OCI-LY7 (cell line): ENCODE data around the gene OR14K1. TPM values are rescaled to one million over a fixed set of nuclear protein-coding genes. Genes with fewer than 3 reads are reported as not detected.
"Not testable (repeated sequence)": the region's sequence is repeated elsewhere in the genome, so short reads cannot be mapped to it uniquely, and the experiment has no call there.

ENCODE experiments used
- BruUV-seq: library from RNA; stranded (reverse); fragments of 400-500 nt; replicated peaks from 2 replicates; lab custom pipeline; 2021; lab: Mats Ljungman, UMichigan
- CTCF ChIA-PET: fragments of 300-600 bp; sonication (Branson Sonifier 250); formaldehyde crosslinking; loops from one replicate; lab custom pipeline; 2022; ENCODE audit warnings: antibody characterized with exemption; ENCODE audit not compliant: unreplicated experiment; lab: Charles Lee
- POLR2A ChIA-PET: fragments of 300-600 bp; sonication (Branson Sonifier 250); formaldehyde crosslinking; loops from one replicate; lab custom pipeline; 2022; ENCODE audit warnings: antibody characterized with exemption; lab: Charles Lee
- DNase-seq: peaks from one replicate; pipeline ENCODE4 v3.0.0-alpha.2; 2015; ENCODE audit warnings: low spot score
- H2AFZ ChIP-seq: fragments of 200-600 bp; sonication (generic), shearing (Covaris generic); 2 replicates; pipeline ENCODE4 v1.6.1; 2014; ENCODE audit warnings: mild to moderate bottlenecking, antibody characterized with exemption, low read length, moderate library complexity
- H3K27ac ChIP-seq: fragments of 200-600 bp; sonication (generic); 2 replicates; pipeline ENCODE4 v1.5.1; 2014; ENCODE audit warnings: mixed run types, low read depth, mild to moderate bottlenecking, moderate library complexity, low read length, inconsistent platforms; ENCODE audit not compliant: poor library complexity, severe bottlenecking
- H3K36me3 ChIP-seq: fragments of 200-600 bp; sonication (generic); 2 replicates; pipeline ENCODE4 v1.6.1; 2014; ENCODE audit warnings: mild to moderate bottlenecking, antibody characterized with exemption, low read length, moderate library complexity, mixed read lengths; ENCODE audit not compliant: insufficient read depth
- H3K4me1 ChIP-seq: fragments of 200-600 bp; sonication (generic); 2 replicates; pipeline ENCODE4 v1.5.1; 2014; ENCODE audit warnings: mild to moderate bottlenecking, low read length; ENCODE audit not compliant: insufficient read depth, poor library complexity, severe bottlenecking
- H3K4me2 ChIP-seq: fragments of 200-600 bp; sonication (generic); 2 replicates; pipeline ENCODE4 v1.6.1; 2014; ENCODE audit warnings: mild to moderate bottlenecking, low read length
- H3K4me3 ChIP-seq: fragments of 200-600 bp; sonication (generic); 2 replicates; pipeline ENCODE4 v1.5.1; 2014; ENCODE audit warnings: mild to moderate bottlenecking, low read depth, low read length; ENCODE audit not compliant: poor library complexity, severe bottlenecking
- H3K79me2 ChIP-seq: fragments of 200-600 bp; sonication (generic); 2 replicates; pipeline ENCODE4 v1.6.1; 2016; ENCODE audit warnings: low read depth, mild to moderate bottlenecking, low read length, moderate library complexity, mixed read lengths; ENCODE audit not compliant: insufficient read depth
- H3K9me2 ChIP-seq: fragments of 200-600 bp; sonication (generic); 2 replicates; pipeline ENCODE4 v1.6.1; 2016; ENCODE audit warnings: mild to moderate bottlenecking, low read length, mixed read lengths; ENCODE audit not compliant: insufficient read depth
- H3K9me3 ChIP-seq: fragments of 200-600 bp; sonication (generic); 2 replicates; pipeline ENCODE4 v1.6.1; 2014; ENCODE audit warnings: mild to moderate bottlenecking, mixed run types, low read length, mixed read lengths
- H4K20me1 ChIP-seq: fragments of 200-600 bp; sonication (generic); 2 replicates; pipeline ENCODE4 v1.6.1; 2014; ENCODE audit warnings: mild to moderate bottlenecking, antibody characterized with exemption, low read length, moderate library complexity, mixed read lengths; ENCODE audit not compliant: insufficient read depth
- CTCF ChIP-seq: fragments of 200-600 bp; sonication (generic); conservative IDR thresholded peaks from 2 replicates; pipeline ENCODE4 v1.5.1; 2014; ENCODE audit warnings: mild to moderate bottlenecking, antibody characterized with exemption, low read length, moderate library complexity, mixed read lengths
- EZH2phosphoT487 ChIP-seq: fragments of 200-600 bp; sonication (generic); IDR thresholded peaks from 2 replicates; pipeline ENCODE4 v1.6.1; 2018; ENCODE audit warnings: low read depth, borderline replicate concordance, mild to moderate bottlenecking, mixed run types, antibody characterized with exemption, low read length, moderate library complexity, mixed read lengths
- intact Hi-C: fragments of 100-400 bp; cut with micrococcal nuclease; formaldehyde crosslinking; loops from one replicate; pipeline ENCODE4 v1.10.0; 2022; ENCODE audit not compliant: unreplicated experiment
- total RNA-seq, 2 experiments: library from RNA; depleted of rRNA in 1 of 2; stranded (reverse); fragments of >200 nt in 1 of 2; shearing (Covaris generic) in 1 of 2; gene quantifications; 2 replicates each; pipeline ENCODE4 v1.2.3, GENCODE V29; 2014 to 2022

Gene OR14K1
- total RNA-seq, 2 experiments from 2014 or later, result not detected

DNA sequence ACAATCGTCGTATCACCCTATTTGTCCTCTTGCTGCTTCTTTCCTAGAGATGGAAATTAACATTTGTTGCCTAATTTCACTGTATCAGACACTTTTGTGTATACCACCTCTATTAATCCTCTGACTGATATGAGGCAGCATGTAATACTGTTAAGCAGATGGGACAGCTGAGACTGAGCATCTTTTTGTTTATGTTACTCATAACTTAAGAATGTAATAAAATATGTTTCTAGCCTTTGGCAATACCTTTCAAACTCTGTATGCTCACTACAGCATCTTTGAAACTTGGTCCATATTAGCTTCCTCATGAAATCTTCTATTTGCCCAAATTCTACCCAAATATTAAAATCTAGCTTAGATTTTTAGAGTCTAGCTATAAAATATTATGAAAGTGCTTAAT lies 2.3 kb downstream of the OR14K1 start:
- no peaks in the 10 kb centered on the region for H3K36me3 ChIP-seq
- TF ChIP-seq CTCF (no peak), EZH2phosphoT487 (no peak)
- H2AFZ ChIP-seq, result no peak overlapping the region
- H3K4me1 ChIP-seq, result no peaks in the 10 kb centered on the region
- ChIA-PET CTCF (no interaction called here), POLR2A (interaction anchor here (0.8 kb wide), 1 partner anchor 12 kb away, joined by 4 read pairs; no protein-coding TSS in a partner anchor)
- no peaks in the 10 kb centered on the region for H3K79me2 ChIP-seq
- H3K4me3 ChIP-seq, result no peak overlapping the region
- no peaks in the 10 kb centered on the region for H3K9me3 ChIP-seq
- H3K27ac ChIP-seq, result no peak overlapping the region
- H3K9me2 ChIP-seq, result no peaks in the 10 kb centered on the region
- no peaks in the 10 kb centered on the region for H4K20me1 ChIP-seq
- BruUV-seq, result no TSS peak
- H3K4me2 ChIP-seq, result no peak overlapping the region
- DNase-seq, result no peak
- intact Hi-C loops, result no loop called here

GRCh38 chr1:247741756-247742155 lies 3.3 kb downstream of the OR14K1 start:
- H2AFZ ChIP-seq, result no peak overlapping the region
- no peak for DNase-seq
- BruUV-seq, result no TSS peak
- H3K4me1 ChIP-seq, result no peaks in the 10 kb centered on the region
- H3K27ac ChIP-seq, result no peak overlapping the region
- ChIA-PET CTCF (no interaction called here), POLR2A (no interaction called here)
- intact Hi-C loops, result no loop called here
- no peaks in the 10 kb centered on the region for H3K9me2 ChIP-seq
- no peak overlapping the region for H3K4me2 ChIP-seq
- TF ChIP-seq CTCF (no peak), EZH2phosphoT487 (no peak)
- no peaks in the 10 kb centered on the region for H4K20me1 ChIP-seq
- H3K36me3 ChIP-seq, result no peaks in the 10 kb centered on the region
- no peaks in the 10 kb centered on the region for H3K79me2 ChIP-seq
- H3K9me3 ChIP-seq, result no peaks in the 10 kb centered on the region
- H3K4me3 ChIP-seq, result no peak overlapping the region

DNA sequence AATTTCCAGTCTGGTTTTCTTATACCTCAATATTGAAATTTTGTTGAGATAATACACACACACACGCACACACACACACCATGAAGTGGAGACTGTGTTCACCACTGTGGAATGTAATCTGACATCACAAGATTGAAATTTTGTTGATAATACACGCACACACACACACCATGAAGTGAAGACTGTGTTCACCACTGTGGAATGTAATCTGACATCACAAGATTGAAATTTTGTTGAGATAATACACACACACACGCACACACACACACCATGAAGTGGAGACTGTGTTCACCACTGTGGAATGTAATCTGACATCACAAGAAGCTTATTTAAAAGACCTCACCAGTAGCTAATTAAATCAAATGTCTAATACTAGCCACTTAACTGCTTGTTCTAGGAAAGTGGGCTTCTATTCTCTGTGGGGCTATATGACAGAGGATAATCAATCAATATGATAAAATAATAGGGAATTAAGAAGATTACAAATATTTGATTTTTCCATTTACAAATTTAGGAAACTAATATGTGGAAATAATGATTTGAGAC lies 3.9 kb downstream of the OR14K1 start:
- DNase-seq, H3K4me3 ChIP-seq, H3K79me2 ChIP-seq, H3K4me1 ChIP-seq, H3K9me2 ChIP-seq, H4K20me1 ChIP-seq, intact Hi-C loops, BruUV-seq, H3K27ac ChIP-seq, POLR2A ChIA-PET, H2AFZ ChIP-seq, H3K36me3 ChIP-seq, H3K9me3 ChIP-seq, H3K4me2 ChIP-seq, CTCF ChIA-PET: not testable (repeated sequence)
